HUES64 (cell line): Measurements from ENCODE around the gene HPS3.
"Not testable (repeated sequence)": the region's sequence is repeated elsewhere in the genome, so short reads cannot be mapped to it uniquely, and the experiment has no call there.

Experiments used
- H3K27ac ChIP-seq: 2 replicates; pipeline ENCODE4 v1.7.0; 2013; ENCODE audit warnings: low read depth, low read length, inconsistent platforms
- H3K27me3 ChIP-seq: 2 replicates; pipeline ENCODE4 v1.6.1; 2013; ENCODE audit warnings: mild to moderate bottlenecking, low read length; ENCODE audit not compliant: insufficient read depth
- H3K36me3 ChIP-seq: 2 replicates; pipeline ENCODE4 v1.6.1; 2013; ENCODE audit warnings: mild to moderate bottlenecking, low read length; ENCODE audit not compliant: insufficient read depth
- H3K4me1 ChIP-seq: 2 replicates; pipeline ENCODE4 v1.6.1; 2013; ENCODE audit warnings: mild to moderate bottlenecking, low read length, moderate library complexity; ENCODE audit not compliant: insufficient read depth
- H3K4me3 ChIP-seq: 2 replicates; pipeline ENCODE4 v1.5.1; 2013; ENCODE audit warnings: mild to moderate bottlenecking, low read length, moderate library complexity
- H3K9ac ChIP-seq: 2 replicates; pipeline ENCODE4 v1.6.1; 2013; ENCODE audit warnings: mild to moderate bottlenecking, low read depth, low read length
- H3K9me3 ChIP-seq: 2 replicates; pipeline ENCODE4 v1.6.1; 2013; ENCODE audit warnings: low read depth, low read length; ENCODE audit not compliant: insufficient read depth
- WGBS: fragments of 150-250, 120-280 bp; methylation state at CpG from one replicate; pipeline ENCODE4 v1.1.7; 2013; ENCODE audit warnings: missing lambda C conversion rate; 5-methylcytosine and 5-hydroxymethylcytosine counted together

HPS3 gene

DNA sequence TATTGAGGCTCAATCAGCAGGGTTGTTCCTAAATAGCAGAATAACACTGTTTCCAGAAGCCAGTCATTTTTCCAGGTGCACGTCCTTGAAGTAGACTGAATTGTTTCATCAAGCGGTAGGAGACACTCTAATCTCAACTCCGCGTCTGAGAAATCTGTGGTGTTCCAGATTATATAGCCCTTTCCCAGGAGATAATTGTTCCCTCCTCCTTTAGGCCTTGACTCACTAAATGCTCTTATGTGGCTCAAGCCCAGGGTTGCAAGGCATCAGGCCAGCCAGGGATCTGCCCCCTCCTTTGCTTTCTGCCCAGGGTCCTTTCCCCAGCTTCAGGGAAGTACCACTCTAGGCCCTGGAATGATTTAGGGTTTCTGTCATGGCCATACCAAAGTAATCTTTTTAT lies 37.5 kb upstream of the HPS3 start:
- Histone ChIP-seq H3K27ac (no peak overlapping the region), H3K4me3 (no peak overlapping the region), H3K27me3 (peaks cover 5% of the 10 kb centered on the region), H3K9me3 (no peaks in the 10 kb centered on the region), H3K4me1 (no peaks in the 10 kb centered on the region), H3K9ac (no peak overlapping the region), H3K36me3 (no peaks in the 10 kb centered on the region)
- WGBS, result 97% methylated on average over 4 of the region's 4 CpGs

- no peak overlapping the region for H3K4me3 ChIP-seq
Observed at GRCh38 chr3:149095487-149095886, 34.0 kb upstream of the HPS3 start.

GRCh38 chr3:149097987-149098386 lies 31.5 kb upstream of the HPS3 start:
- not testable (repeated sequence) for H3K27me3 ChIP-seq, H3K4me3 ChIP-seq, H3K36me3 ChIP-seq, H3K9ac ChIP-seq, H3K27ac ChIP-seq, H3K4me1 ChIP-seq, H3K9me3 ChIP-seq
- WGBS, result 93% methylated on average over 19 of the region's 19 CpGs

More at GRCh38 chr3:149095487-149095886, 34.0 kb upstream of the HPS3 start:
- no peaks in the 10 kb centered on the region for H3K36me3 ChIP-seq
- H3K27me3 ChIP-seq, result no peaks in the 10 kb centered on the region
- no peak overlapping the region for H3K9ac ChIP-seq
- H3K4me1 ChIP-seq, result no peaks in the 10 kb centered on the region
- H3K27ac ChIP-seq, result no peak overlapping the region
- 89% methylated on average over 4 of the region's 4 CpGs for WGBS
- H3K9me3 ChIP-seq, result no peaks in the 10 kb centered on the region

GRCh38 chr3:149101154-149101553 lies 28.3 kb upstream of the HPS3 start:
- Histone ChIP-seq H3K9ac (no peak overlapping the region), H3K27me3 (no peaks in the 10 kb centered on the region), H3K9me3 (peaks cover 5% of the 10 kb centered on the region; the same call in 1 of the 2 replicates), H3K36me3 (no peaks in the 10 kb centered on the region), H3K4me1 (no peaks in the 10 kb centered on the region), H3K27ac (no peak overlapping the region), H3K4me3 (no peak overlapping the region)
- WGBS, result 91% methylated on average over 4 of the region's 4 CpGs

GRCh38 chr3:149101641-149102040 lies 27.8 kb upstream of the HPS3 start:
- Histone ChIP-seq H3K9me3 (peaks cover 8% of the 10 kb centered on the region), H3K4me3 (no peak overlapping the region), H3K9ac (no peak overlapping the region), H3K27me3 (no peaks in the 10 kb centered on the region), H3K36me3 (no peaks in the 10 kb centered on the region), H3K4me1 (no peaks in the 10 kb centered on the region), H3K27ac (no peak overlapping the region)
- WGBS, result 98% methylated on average over 3 of the region's 3 CpGs

DNA sequence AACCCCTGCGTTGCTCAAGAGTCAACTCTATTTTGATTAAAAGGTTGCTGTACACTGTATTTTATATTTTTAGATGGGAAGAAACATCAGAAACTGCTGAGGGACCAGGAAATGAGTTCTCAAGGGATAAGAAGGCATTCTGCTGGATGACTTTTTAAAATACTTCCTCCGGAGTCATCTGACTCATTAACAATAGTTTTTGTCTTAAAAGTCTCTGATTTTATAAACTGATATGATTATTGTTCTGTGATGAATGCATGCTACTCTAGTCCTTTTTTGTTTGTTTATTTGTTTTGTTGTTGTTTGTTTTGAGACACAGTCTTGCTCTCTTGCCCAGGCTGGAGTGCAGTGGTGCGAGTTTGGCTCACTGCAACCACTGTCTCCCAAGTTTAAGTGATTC lies 25.0 kb upstream of the HPS3 start:
- no peak overlapping the region for H3K4me3 ChIP-seq
- no peaks in the 10 kb centered on the region for H3K36me3 ChIP-seq
- no peak overlapping the region for H3K9ac ChIP-seq
- peaks cover 15% of the 10 kb centered on the region for H3K9me3 ChIP-seq
- H3K4me1 ChIP-seq, result no peaks in the 10 kb centered on the region
- 96% methylated on average over 3 of the region's 3 CpGs for WGBS
- H3K27me3 ChIP-seq, result no peaks in the 10 kb centered on the region
- H3K27ac ChIP-seq, result no peak overlapping the region

GRCh38 chr3:149114458-149114857 lies 15.0 kb upstream of the HPS3 start:
- Histone ChIP-seq H3K36me3 (no peaks in the 10 kb centered on the region), H3K4me3 (no peak overlapping the region), H3K27me3 (no peaks in the 10 kb centered on the region), H3K9ac (no peak overlapping the region), H3K27ac (no peak overlapping the region), H3K9me3 (no peaks in the 10 kb centered on the region), H3K4me1 (peaks cover 8% of the 10 kb centered on the region; the same call in 1 of the 2 replicates)
- 95% methylated on average over 1 of the region's 1 CpG for WGBS

GRCh38 chr3:149115114-149115513 lies 14.3 kb upstream of the HPS3 start:
- Histone ChIP-seq H3K4me3 (no peak overlapping the region), H3K36me3 (no peaks in the 10 kb centered on the region), H3K4me1 (peaks cover 8% of the 10 kb centered on the region; the same call in 1 of the 2 replicates), H3K27me3 (no peaks in the 10 kb centered on the region), H3K9me3 (no peaks in the 10 kb centered on the region), H3K27ac (no peak overlapping the region), H3K9ac (no peak overlapping the region)
- 93% methylated on average over 5 of the region's 5 CpGs for WGBS

DNA sequence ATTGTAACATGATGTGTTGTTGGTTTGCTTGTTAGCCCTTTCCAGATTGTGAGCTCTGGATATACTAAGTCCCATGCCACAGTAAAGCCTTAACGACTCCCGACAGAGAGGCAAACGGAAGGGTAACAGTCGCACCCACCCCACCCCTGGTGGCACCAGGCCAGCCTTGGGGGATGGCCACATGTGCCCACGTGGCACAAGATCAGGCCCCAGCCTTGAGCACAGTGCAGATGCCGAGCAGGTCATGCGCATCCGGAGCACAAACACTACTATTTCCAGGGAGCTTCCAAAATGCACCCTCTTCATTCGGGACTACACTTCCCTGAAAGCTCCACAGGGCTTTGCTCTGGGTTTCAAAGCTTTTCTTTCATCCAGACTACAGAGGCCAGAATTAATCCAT lies 10.7 kb upstream of the HPS3 start:
- Histone ChIP-seq H3K9me3 (no peaks in the 10 kb centered on the region), H3K36me3 (no peaks in the 10 kb centered on the region), H3K27ac (no peak overlapping the region), H3K4me3 (no peak overlapping the region), H3K27me3 (no peaks in the 10 kb centered on the region), H3K9ac (no peak overlapping the region), H3K4me1 (peaks cover 8% of the 10 kb centered on the region; the same call in 1 of the 2 replicates)
- WGBS, result 86% methylated on average over 9 of the region's 9 CpGs

- no peaks in the 10 kb centered on the region for H3K36me3 ChIP-seq
Observed at GRCh38 chr3:149119466-149119865, 10.0 kb upstream of the HPS3 start.

GRCh38 chr3:149120051-149120972 lies 9.1 kb upstream of the HPS3 start:
- Histone ChIP-seq H3K4me3 (no peak overlapping the region), H3K27me3 (no peaks in the 10 kb centered on the region), H3K4me1 (no peaks in the 10 kb centered on the region), H3K27ac (no peak overlapping the region), H3K36me3 (no peaks in the 10 kb centered on the region), H3K9me3 (no peaks in the 10 kb centered on the region), H3K9ac (no peak overlapping the region)
- 26% methylated on average over 6 of the region's 7 CpGs for WGBS

More at GRCh38 chr3:149119466-149119865, 10.0 kb upstream of the HPS3 start:
- no peak overlapping the region for H3K27ac ChIP-seq
- H3K4me1 ChIP-seq, result peaks cover 4% of the 10 kb centered on the region; the same call in 1 of the 2 replicates
- 98% methylated on average over 1 of the region's 1 CpG for WGBS
- H3K4me3 ChIP-seq, result no peak overlapping the region
- no peaks in the 10 kb centered on the region for H3K9me3 ChIP-seq
- no peaks in the 10 kb centered on the region for H3K27me3 ChIP-seq
- H3K9ac ChIP-seq, result no peak overlapping the region
